ENCODE data around the gene SNX7. TPM values are rescaled to one million over a fixed set of nuclear protein-coding genes. Genes with fewer than 3 reads are reported as not detected.

Gene SNX7
- total and polyA plus RNA-seq, 2 donors (not counting 3 experiments of a cell fraction or from before 2014, with no cell fraction given): 22.4 to 37.9 TPM

DNA sequence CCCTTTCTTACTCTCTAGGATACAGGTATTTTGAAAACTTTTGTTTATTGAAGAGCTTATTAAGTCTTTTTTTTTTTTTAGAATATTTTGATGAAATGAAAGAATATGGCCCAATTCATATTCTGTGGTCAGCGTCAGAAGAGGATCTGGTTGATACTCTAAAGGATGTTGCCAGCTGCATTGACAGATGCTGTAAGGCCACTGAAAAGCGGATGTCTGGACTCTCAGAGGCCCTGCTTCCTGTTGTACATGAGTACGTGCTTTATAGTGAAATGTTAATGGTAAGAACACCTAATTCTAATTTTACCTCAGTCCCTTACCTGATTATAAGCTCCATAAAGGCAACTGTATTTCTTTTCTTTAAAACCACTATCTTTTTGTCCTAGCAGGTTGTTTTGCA is 37.1 kb downstream of the SNX7 start:
- DNase-seq (ENCODE audit: low read depth, low spot score) (no peak), FAIRE-seq (no peak)
- Histone ChIP-seq H3K4me3 (replicated peaks in 1 of 3; ENCODE audit: insufficient read depth in 1 of 3, low read depth in 1 of 3, low read length in 3 of 3) (no peak overlapping the region), H3K4me1 (ENCODE audit: control insufficient read depth, extremely low read depth, insufficient read depth, low read length) (no peaks in the 10 kb centered on the region), H3K9me3 (replicated peaks; ENCODE audit: control insufficient read depth, insufficient read depth, low read length) (no peaks in the 10 kb centered on the region), H3K36me3 (ENCODE audit: control insufficient read depth in 2 of 2, extremely low read depth in 1 of 2, insufficient read depth in 2 of 2, low read length in 2 of 2) (peaks cover 0 to 3% of the 10 kb centered on the region in 2 experiments), H3K27ac (ENCODE audit: insufficient read depth, low read depth, low read length) (no peak overlapping the region), H2AFZ (ENCODE audit: low read depth, low read length) (no peak overlapping the region), H3K9ac (replicated peaks; ENCODE audit: extremely low read depth, insufficient read depth, low read length) (no peak overlapping the region), H3K4me2 (ENCODE audit: insufficient read depth, low read length) (no peak overlapping the region), H4K20me1 (replicated peaks; ENCODE audit: control insufficient read depth, extremely low read depth, insufficient read depth, low read length) (no peaks in the 10 kb centered on the region), H3K27me3 (ENCODE audit: control insufficient read depth in 2 of 2, insufficient read depth in 2 of 2, low read length in 2 of 2) (no peaks in the 10 kb centered on the region), H3K9me1 (replicated peaks; ENCODE audit: control insufficient read depth, extremely low read depth, insufficient read depth, low read length) (no peaks in the 10 kb centered on the region), H3K79me2 (ENCODE audit: control insufficient read depth, insufficient read depth, low read length) (no peaks in the 10 kb centered on the region)
- TF ChIP-seq MYC (IDR thresholded peaks at IDR 0.05; ENCODE audit: low read depth, low read length) (no peak), GATA2 (IDR thresholded peaks at IDR 0.05; ENCODE audit: insufficient read depth, insufficient read length, low read depth, low read length) (no peak), FOS (IDR thresholded peaks at IDR 0.05; ENCODE audit: borderline replicate concordance, insufficient read depth, low read length) (no peak), POLR2AphosphoS5 (IDR thresholded peaks at IDR 0.05; ENCODE audit: insufficient read depth, low read depth, low read length) (no peak), EZH2 (IDR thresholded peaks at IDR 0.05; ENCODE audit: borderline replicate concordance, low read depth, low read length, severe bottlenecking) (no peak)
- TF ChIP-seq, protein P1, sequence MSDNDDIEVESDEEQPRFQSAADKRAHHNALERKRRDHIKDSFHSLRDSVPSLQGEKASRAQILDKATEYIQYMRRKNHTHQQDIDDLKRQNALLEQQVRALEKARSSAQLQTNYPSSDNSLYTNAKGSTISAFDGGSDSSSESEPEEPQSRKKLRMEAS (IDR thresholded peaks at IDR 0.05; ENCODE audit: insufficient read depth, insufficient read length): no peak
- TF ChIP-seq, protein P2, sequence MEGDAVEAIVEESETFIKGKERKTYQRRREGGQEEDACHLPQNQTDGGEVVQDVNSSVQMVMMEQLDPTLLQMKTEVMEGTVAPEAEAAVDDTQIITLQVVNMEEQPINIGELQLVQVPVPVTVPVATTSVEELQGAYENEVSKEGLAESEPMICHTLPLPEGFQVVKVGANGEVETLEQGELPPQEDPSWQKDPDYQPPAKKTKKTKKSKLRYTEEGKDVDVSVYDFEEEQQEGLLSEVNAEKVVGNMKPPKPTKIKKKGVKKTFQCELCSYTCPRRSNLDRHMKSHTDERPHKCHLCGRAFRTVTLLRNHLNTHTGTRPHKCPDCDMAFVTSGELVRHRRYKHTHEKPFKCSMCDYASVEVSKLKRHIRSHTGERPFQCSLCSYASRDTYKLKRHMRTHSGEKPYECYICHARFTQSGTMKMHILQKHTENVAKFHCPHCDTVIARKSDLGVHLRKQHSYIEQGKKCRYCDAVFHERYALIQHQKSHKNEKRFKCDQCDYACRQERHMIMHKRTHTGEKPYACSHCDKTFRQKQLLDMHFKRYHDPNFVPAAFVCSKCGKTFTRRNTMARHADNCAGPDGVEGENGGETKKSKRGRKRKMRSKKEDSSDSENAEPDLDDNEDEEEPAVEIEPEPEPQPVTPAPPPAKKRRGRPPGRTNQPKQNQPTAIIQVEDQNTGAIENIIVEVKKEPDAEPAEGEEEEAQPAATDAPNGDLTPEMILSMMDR (IDR thresholded peaks at IDR 0.05; ENCODE audit: extremely low read depth in 1 of 2, insufficient read depth in 1 of 2, low read depth in 1 of 2, low read length in 2 of 2): no peak
- ChIA-PET CTCF (interaction anchor here (0.9 kb wide), 1 partner anchor 36 kb away, joined by 4 read pairs; no protein-coding TSS in a partner anchor), POLR2A (no interaction called here)
- intact Hi-C loops (cut with micrococcal nuclease) (no loop called here), dilution Hi-C loops (cut with MboI; ENCODE audit: extremely low pct_ligation_motif_present, low sequenced_read_pairs) (no loop called here)
- BruUV-seq (replicated peaks): no TSS peak
